GM12878 (cell line): Measurements from ENCODE around the gene PILRB. TPM values are rescaled to one million over a fixed set of nuclear protein-coding genes. Genes with fewer than 3 reads are reported as not detected.

Experiments
- BHLHE40 ChIP-seq, 2 experiments: fragments of 450-650 bp in 1 of 2; IDR thresholded peaks; 2 replicates each; pipeline ENCODE4 v1.6.1; 2011 to 2017; ENCODE audit warnings: low read depth in 2 of 2, borderline replicate concordance in 1 of 2, improper control_type of control experiment in 1 of 2, low read length in 1 of 2, mild to moderate bottlenecking in 1 of 2
- CEBPB ChIP-seq, 2 experiments: fragments of 150-350 bp in 1 of 2; IDR thresholded peaks; 2 replicates each; pipeline ENCODE4 v1.6.1; 2012 to 2014; ENCODE audit warnings: low read depth in 2 of 2, low read length in 2 of 2, borderline replicate concordance in 1 of 2, inconsistent platforms in 1 of 2
- CREB1 ChIP-seq: IDR thresholded peaks from 2 replicates; pipeline ENCODE4 v1.6.1; 2012; ENCODE audit warnings: low read depth, mild to moderate bottlenecking, inconsistent platforms
- E2F8 ChIP-seq: fragments of 450-650 bp; IDR thresholded peaks from 2 replicates; pipeline ENCODE4 v1.6.1; 2018; ENCODE audit warnings: mild to moderate bottlenecking, low read depth, moderate library complexity; ENCODE audit not compliant: partially characterized antibody
- FOS ChIP-seq: IDR thresholded peaks from 3 replicates; pipeline ENCODE4 v1.6.1; 2011; ENCODE audit warnings: borderline replicate concordance; ENCODE audit not compliant: insufficient read length; ENCODE audit errors: extremely low read depth
- HCFC1 ChIP-seq: fragments of 150-350 bp; IDR thresholded peaks from 2 replicates; pipeline ENCODE4 v1.6.1; 2014; ENCODE audit warnings: low read length
- HDGF ChIP-seq: fragments of 450-650 bp; IDR thresholded peaks from 2 replicates; pipeline ENCODE4 v1.6.1; 2016; ENCODE audit warnings: antibody characterized with exemption
- IRF3 ChIP-seq: fragments of 450-650 bp; IDR thresholded peaks from 2 replicates; pipeline ENCODE4 v1.6.1; 2014; ENCODE audit warnings: mild to moderate bottlenecking
- MEF2B ChIP-seq: fragments of 450-650 bp; IDR thresholded peaks from 2 replicates; pipeline ENCODE4 v1.6.1; 2018; ENCODE audit warnings: mild to moderate bottlenecking, moderate library complexity; ENCODE audit not compliant: partially characterized antibody, poor library complexity, severe bottlenecking
- MTA2 ChIP-seq: fragments of 450-650 bp; IDR thresholded peaks from 2 replicates; pipeline ENCODE4 v1.6.1; 2016; ENCODE audit warnings: low read depth, mild to moderate bottlenecking, moderate library complexity
- NFYB ChIP-seq: IDR thresholded peaks from 2 replicates; pipeline ENCODE4 v1.6.1; 2011; ENCODE audit warnings: low read depth, mild to moderate bottlenecking, low read length, improper control_type of control experiment, moderate library complexity; ENCODE audit not compliant: insufficient read depth
- PAX5 ChIP-seq: IDR thresholded peaks from 2 replicates; pipeline ENCODE4 v1.6.1; 2011; ENCODE audit warnings: low read depth, low read length, borderline replicate concordance
- PKNOX1 ChIP-seq: fragments of 450-650 bp; IDR thresholded peaks from 2 replicates; pipeline ENCODE4 v1.6.1; 2016; ENCODE audit warnings: mild to moderate bottlenecking
- SKIL ChIP-seq: fragments of 450-650 bp; IDR thresholded peaks from 2 replicates; pipeline ENCODE4 v1.6.1; 2017; ENCODE audit warnings: mild to moderate bottlenecking, low read depth, inconsistent platforms; ENCODE audit not compliant: poor library complexity, severe bottlenecking
- SMC3 ChIP-seq: IDR thresholded peaks from 2 replicates; pipeline ENCODE4 v1.6.1; 2011; ENCODE audit warnings: low read length, improper control_type of control experiment, borderline replicate concordance
- SREBF1 ChIP-seq: IDR thresholded peaks from 2 replicates; pipeline ENCODE4 v1.6.1; 2012; ENCODE audit warnings: mild to moderate bottlenecking, low read length
- ZBED1 ChIP-seq: IDR thresholded peaks from 2 replicates; pipeline ENCODE4 v1.6.1; 2016; ENCODE audit warnings: borderline replicate concordance
- ZNF687 ChIP-seq: fragments of 450-650 bp; IDR thresholded peaks from 2 replicates; pipeline ENCODE4 v1.6.1; 2017; ENCODE audit warnings: mild to moderate bottlenecking, moderate library complexity
- polyA plus RNA-seq, 11 experiments: library from polyadenylated mRNA; depleted of rRNA in 4 of 11; unstranded in 6 of 11; stranded (reverse) in 5 of 11; fragments of >200 nt; fragmentation: Nextera tagmentation in 4 of 11; fragmentation: Illumina TruSeq in 1 of 11; extraction: Ambion mirVana in 4 of 11; extraction: Trizol in 1 of 11; gene quantifications; 1 replicate in 1 of 11; 2 replicates in 10 of 11; pipeline versions ENCODE4 v1.2.1 to v1.2.3, GENCODE V29; 2011 to 2016; ENCODE audit warnings: inconsistent platforms in 2 of 11, missing spikeins in 2 of 11, low read depth in 1 of 11
- total RNA-seq, 4 experiments: library from RNA; depleted of rRNA in 3 of 4; stranded (reverse); fragments of >200 nt in 3 of 4; fragmentation: Illumina TruSeq in 1 of 4; extraction: Trizol in 1 of 4; gene quantifications; 2 replicates each; pipeline versions ENCODE4 v1.2.1 to v1.2.3, GENCODE V29; 2013 to 2021

PILRB gene
- total and polyA plus RNA-seq, 10 of the 15 experiments (the other 5 are each of a cell fraction or from before 2014, with no cell fraction given): 2.6 to 50.3 (median 22.0) TPM

GRCh38 chr7:100396421-100396982, 38.6 kb downstream of the PILRB start (continued):
- TF ChIP-seq BHLHE40 (IDR thresholded peaks at IDR 0.05; ENCODE audit: borderline replicate concordance in 1 of 2, low read depth in 2 of 2, low read length in 1 of 2) (peak; percentile 71 to 76), PKNOX1 (peak; percentile 70), HCFC1 (no peak), IRF3 (no peak), HDGF (0 out of 2 replicates have a peak, but pooled peaks have one; percentile 32), NFYB (no peak), CEBPB (IDR thresholded peaks at IDR 0.05; ENCODE audit: borderline replicate concordance in 1 of 2, low read depth in 2 of 2, low read length in 2 of 2) (peak; percentile 63 to 81; a peak in 3 of 4 replicates), CREB1 (peak; percentile 43; the same call in 1 of the 2 replicates), E2F8 (peak; percentile 34), PAX5 (peak; percentile 55; the same call in 1 of the 2 replicates), MEF2B (peak; percentile 79), ZBED1 (no peak; the same call in 1 of the 2 replicates), ZNF687 (no peak), SREBF1 (no peak), FOS (no peak), SMC3 (0 out of 2 replicates have a peak, but pooled peaks have one; percentile 12), MTA2 (peak; percentile 98), SKIL (peak; percentile 97)
